ENCODE measurements around the gene BCL11B.

- TF ChIP-seq CTCF (IDR thresholded peaks at IDR 0.05) (no peak), POLR2A (IDR thresholded peaks at IDR 0.05) (no peak)
Measured at GRCh38 chr14:99309220-99309766, 37.3 kb upstream of the BCL11B start.
